H4 (cell line): ENCODE measurements around the gene NFIA. TPM values are rescaled to one million over a fixed set of nuclear protein-coding genes. Genes with fewer than 3 reads are reported as not detected.

Experiments used
- DNase-seq: peaks from one replicate; pipeline ENCODE4 v3.0.0-alpha.2; 2015; ENCODE audit warnings: low spot score
- total RNA-seq: library from RNA; depleted of rRNA; stranded (reverse); fragments of >200 nt; shearing (Covaris generic); gene quantifications from 2 replicates; pipeline ENCODE4 v1.2.3, GENCODE V29; 2014

NFIA gene
- total RNA-seq, 1 experiment from 2014 or later, result 7.4 TPM

DNA sequence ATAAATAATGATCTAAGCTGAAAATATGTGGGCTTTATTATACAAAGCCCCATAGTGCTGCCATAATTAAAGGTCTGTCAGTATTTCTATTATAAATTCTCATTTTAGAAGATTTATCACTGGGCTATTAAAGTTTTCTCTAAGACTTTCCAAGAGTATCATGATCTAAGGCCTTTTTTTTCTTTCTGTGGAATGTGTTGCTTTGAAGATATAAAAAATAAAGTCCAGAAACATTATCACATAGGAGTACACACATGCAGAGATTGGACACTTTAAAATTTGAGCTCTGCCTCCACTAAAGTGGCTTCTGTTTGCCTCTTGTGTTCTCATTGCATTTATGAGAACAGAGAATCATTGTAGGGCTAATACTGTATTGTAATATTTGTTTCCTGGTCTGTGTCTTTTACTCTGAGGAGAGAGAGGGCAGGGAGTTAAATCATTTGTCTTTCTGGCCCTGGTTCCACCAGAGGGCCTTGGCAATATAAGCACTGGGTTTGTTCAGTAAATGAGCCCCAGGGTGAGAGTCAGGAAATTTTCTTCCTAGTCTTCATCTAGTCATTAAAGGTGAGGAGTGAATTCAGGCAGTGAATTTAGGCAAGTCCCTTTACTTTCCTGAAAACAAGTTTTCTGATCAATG is 70.2 kb downstream of the NFIA start:
- no peak for DNase-seq

GRCh38 chr1:61156576-61157467 is 74.5 kb downstream of the NFIA start:
- no peak for DNase-seq

GRCh38 chr1:61157468-61157987 is 75.2 kb downstream of the NFIA start:
- peak; percentile 87 for DNase-seq

- no peak for DNase-seq
Measured at GRCh38 chr1:61158591-61158990, 76.2 kb downstream of the NFIA start.

DNA sequence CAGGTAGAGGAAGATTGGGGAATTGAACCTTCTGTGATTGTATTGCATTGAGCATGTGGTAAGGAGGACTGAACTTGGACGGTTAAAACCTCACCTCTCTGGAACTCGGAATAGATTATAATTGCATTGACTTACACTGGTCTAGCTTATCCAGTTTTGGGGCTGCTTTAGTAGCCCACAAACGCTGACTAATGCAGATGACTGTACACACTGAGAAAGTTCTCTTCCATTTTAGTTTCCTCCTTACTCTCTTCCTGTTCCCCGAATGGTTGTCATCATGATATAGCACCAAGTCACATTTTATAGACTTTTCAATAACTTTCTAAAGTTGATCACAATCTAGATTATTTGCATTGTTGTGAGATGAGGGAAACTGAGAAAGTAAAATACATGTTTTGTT is 78.2 kb downstream of the NFIA start:
- no peak for DNase-seq

DNA sequence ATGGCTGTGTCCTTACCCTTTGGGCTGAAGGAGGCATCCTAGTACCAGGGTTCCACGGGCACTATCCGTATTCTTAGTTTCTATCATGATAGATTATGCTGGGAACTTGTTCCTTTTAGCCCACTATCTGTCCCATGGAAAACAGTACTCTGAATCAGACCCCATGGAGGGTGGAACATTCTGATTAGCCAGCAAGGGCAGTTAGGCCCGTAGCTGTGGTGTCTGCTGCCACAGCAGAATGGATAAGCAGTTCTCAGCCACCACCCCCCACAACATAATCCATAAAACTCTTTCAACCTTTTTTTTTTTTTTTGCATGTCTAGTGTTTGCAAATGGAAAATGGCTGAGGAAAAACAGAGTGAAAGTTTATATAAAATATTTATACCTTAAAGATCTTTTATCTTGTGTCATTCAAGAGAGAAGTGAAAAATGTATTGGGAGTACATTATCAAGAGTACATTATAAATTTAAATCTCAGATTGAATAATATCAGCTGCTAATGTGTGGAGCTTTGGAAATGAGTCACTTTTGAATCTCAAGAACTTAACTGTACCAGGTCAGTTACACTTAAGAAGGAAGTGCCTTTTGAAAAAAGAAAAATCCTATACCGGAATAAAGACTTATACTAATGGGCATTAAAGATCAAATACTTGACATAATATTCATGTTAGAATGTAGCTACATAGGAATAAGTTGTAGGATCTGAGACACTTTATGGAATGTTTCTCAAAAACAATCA is 80.3 kb downstream of the NFIA start:
- DNase-seq, result no peak

GRCh38 chr1:61163355-61163754 is 81.0 kb downstream of the NFIA start:
- no peak for DNase-seq

GRCh38 chr1:61165402-61165801 is 83.0 kb downstream of the NFIA start:
- DNase-seq, result no peak

DNA sequence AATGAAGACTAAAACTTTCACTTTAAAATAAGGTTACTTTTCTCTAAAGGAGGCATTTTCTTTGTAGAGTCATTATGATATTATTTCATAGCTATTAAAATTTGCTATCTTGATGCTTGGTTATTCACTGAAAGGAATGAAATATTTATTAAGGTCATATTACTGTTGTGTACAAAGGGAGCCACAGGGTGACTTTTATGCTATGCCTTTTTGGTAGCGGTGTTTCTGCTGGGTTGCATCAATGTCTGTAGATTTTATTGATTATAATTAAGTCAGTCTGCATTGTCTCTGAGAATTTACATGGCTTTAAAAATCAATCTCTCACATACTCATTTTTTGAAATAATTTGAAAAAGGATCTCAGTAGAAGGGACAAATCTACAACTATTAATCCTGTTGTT is 84.9 kb downstream of the NFIA start:
- DNase-seq, result no peak

- DNase-seq, result no peak
Measured at GRCh38 chr1:61169045-61169444, 86.7 kb downstream of the NFIA start.

DNA sequence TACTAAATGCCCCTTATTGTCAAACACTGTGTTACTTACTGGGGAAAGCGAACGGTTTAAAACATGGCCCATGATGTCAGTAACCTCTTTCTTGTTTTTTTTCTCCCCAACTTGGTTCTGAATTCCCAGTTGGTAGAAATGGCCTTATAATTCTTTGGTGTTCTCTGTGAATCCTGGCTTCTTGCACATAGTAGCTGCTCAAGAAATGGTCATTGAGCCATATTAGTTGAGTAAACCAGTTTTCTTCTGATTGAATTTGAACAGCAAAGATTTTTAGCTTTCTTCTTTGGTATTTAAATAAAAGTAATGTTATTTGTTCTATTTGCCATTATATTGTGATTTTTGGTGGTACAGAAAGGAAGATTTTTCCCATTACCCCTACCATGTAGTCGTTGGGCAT is 87.3 kb downstream of the NFIA start:
- DNase-seq, result no peak

- no peak for DNase-seq
Measured at GRCh38 chr1:61170328-61171238, 88.2 kb downstream of the NFIA start.

DNA sequence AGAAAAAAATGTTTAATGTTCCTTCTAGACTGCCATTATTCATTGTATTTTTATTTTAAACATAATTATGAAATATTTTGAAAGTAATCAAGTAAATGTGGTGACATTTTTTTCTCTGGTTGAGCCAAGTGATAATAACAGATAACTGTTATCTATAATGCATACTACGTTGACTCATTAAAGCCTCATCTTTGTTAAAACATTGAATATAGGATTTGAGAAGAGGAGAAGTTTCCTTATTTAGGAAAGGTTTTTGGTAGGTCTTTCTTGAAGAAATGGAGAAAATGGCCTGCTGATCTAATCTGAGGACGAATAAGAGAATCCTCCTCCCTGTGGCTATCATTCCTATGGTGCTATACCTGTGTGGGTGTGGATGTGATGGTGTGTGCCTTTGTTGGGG is 89.0 kb downstream of the NFIA start:
- DNase-seq, result no peak

- DNase-seq, result no peak
Measured at GRCh38 chr1:61171974-61172373, 89.6 kb downstream of the NFIA start.

DNA sequence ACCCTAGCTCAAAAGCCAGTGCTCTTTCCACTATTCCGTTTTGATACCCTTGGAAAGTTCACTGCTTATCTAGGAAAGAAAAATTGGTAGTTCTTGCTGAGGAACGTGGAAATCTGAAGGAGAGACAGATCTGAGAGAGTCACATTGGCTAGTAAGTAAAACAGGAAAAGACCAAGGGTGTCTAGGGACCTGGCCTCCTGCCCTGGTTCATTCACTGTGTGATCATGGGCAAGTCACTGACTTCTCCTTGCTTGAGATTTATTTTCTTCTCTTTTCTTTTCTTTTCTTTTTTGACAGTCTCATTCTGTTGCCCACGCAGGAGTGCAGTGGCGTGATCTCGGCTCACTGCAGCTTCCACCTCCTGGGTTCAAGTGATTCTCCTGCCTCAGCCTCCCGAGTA is 90.8 kb downstream of the NFIA start:
- DNase-seq, result no peak

- DNase-seq, result no peak
Measured at GRCh38 chr1:61174060-61174795, 91.9 kb downstream of the NFIA start.

DNA sequence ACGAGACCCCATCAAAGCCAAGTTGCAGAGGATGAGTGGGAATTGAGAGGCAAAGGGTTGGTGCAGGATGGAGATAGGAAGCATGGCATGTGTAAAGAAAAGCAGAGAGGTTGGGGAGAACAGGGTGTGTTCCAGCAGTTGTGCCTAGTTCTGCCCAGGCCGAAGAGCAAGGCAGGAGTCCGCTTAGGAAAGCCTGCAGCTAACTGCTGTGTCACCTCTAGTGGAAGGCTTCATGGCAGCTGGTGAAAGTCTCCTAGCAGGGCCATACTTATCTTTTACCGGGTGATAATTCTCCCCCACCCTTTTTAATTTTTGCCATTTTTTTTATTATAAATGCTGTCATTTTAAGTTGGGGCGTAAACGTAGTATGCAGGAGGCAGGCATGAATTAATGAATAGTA is 93.6 kb downstream of the NFIA start:
- no peak for DNase-seq

GRCh38 chr1:61181067-61182038 is 99.0 kb downstream of the NFIA start:
- no peak for DNase-seq

DNA sequence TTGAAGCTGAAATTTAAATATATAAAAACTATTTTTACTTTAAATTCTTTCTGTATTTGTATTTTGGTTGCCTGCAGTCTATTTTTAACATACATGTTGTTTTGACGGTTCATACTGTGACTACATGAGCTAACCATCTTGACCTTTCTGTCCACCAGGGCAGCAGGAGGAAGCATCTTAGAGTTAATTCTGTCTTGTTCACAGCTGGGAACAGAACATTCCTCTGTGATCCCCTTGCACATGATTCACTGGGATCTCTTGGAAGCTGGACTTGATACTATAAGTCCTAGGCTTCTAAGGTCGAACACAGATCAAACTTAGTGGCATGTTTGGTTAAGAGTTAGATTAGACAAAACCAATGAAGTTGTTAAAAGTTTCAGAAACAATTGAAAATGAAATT is 99.7 kb downstream of the NFIA start:
- DNase-seq, result no peak
